ENCODE data around the gene HYDIN.
"Not testable (repeated sequence)": the region's sequence is repeated elsewhere in the genome, so short reads cannot be mapped to it uniquely, and the experiment has no call there.

Gene HYDIN

GRCh38 chr16:70954922-70955321, 275.6 kb downstream of the HYDIN start:
- not testable (repeated sequence) for H3K9ac ChIP-seq (ENCODE audit: low read depth, low read length); H3K9me3 ChIP-seq (ENCODE audit: control insufficient read depth, insufficient read depth, low read length); H3K4me3 ChIP-seq (ENCODE audit: low read depth, low read length); H3K36me3 ChIP-seq (ENCODE audit: control insufficient read depth, insufficient read depth, low read length); H3K4me1 ChIP-seq (ENCODE audit: control insufficient read depth, insufficient read depth, low read length); H3K27me3 ChIP-seq (ENCODE audit: control insufficient read depth, insufficient read depth, low read length)

DNA sequence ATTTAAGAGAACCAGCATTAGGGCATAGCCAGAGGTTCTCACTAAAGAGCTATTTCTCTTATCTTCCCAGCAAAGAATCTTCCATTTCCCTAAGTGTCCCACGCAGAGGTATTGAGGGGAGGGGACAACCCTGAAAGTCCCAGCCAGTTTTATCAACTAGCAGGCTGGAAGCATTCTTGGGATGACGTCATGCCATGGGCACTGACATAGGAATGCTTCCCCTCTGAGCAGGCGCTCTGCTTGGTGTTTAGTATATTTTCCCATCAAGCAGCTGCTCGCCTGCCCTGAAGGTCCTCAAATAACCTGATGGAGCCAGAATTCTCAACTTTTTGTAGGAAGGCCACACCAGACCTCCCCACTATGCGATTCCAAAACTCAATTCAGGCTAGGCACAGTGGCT, 276.7 kb downstream of the HYDIN start:
- not testable (repeated sequence) for H3K9ac ChIP-seq (ENCODE audit: low read depth, low read length); H3K27me3 ChIP-seq (ENCODE audit: control insufficient read depth, insufficient read depth, low read length); H3K4me3 ChIP-seq (ENCODE audit: low read depth, low read length)

GRCh38 chr16:70943551-70943950, 287.0 kb downstream of the HYDIN start:
- H3K9ac ChIP-seq (ENCODE audit: low read depth, low read length); H3K4me1 ChIP-seq (ENCODE audit: control insufficient read depth, insufficient read depth, low read length); H3K27me3 ChIP-seq (ENCODE audit: control insufficient read depth, insufficient read depth, low read length); H3K9me3 ChIP-seq (ENCODE audit: control insufficient read depth, insufficient read depth, low read length); H3K36me3 ChIP-seq (ENCODE audit: control insufficient read depth, insufficient read depth, low read length); H3K4me3 ChIP-seq (ENCODE audit: low read depth, low read length): not testable (repeated sequence)

More for the DNA sequence above, 276.7 kb downstream of the HYDIN start:
- not testable (repeated sequence) for H3K4me1 ChIP-seq (ENCODE audit: control insufficient read depth, insufficient read depth, low read length); H3K36me3 ChIP-seq (ENCODE audit: control insufficient read depth, insufficient read depth, low read length); H3K9me3 ChIP-seq (ENCODE audit: control insufficient read depth, insufficient read depth, low read length)

- H3K27me3 ChIP-seq (ENCODE audit: control insufficient read depth, insufficient read depth, low read length); H3K9ac ChIP-seq (ENCODE audit: low read depth, low read length); H3K4me1 ChIP-seq (ENCODE audit: control insufficient read depth, insufficient read depth, low read length); H3K9me3 ChIP-seq (ENCODE audit: control insufficient read depth, insufficient read depth, low read length); H3K36me3 ChIP-seq (ENCODE audit: control insufficient read depth, insufficient read depth, low read length); H3K4me3 ChIP-seq (ENCODE audit: low read depth, low read length): not testable (repeated sequence)
Measured at GRCh38 chr16:70939690-70940359, 290.7 kb downstream of the HYDIN start.

DNA sequence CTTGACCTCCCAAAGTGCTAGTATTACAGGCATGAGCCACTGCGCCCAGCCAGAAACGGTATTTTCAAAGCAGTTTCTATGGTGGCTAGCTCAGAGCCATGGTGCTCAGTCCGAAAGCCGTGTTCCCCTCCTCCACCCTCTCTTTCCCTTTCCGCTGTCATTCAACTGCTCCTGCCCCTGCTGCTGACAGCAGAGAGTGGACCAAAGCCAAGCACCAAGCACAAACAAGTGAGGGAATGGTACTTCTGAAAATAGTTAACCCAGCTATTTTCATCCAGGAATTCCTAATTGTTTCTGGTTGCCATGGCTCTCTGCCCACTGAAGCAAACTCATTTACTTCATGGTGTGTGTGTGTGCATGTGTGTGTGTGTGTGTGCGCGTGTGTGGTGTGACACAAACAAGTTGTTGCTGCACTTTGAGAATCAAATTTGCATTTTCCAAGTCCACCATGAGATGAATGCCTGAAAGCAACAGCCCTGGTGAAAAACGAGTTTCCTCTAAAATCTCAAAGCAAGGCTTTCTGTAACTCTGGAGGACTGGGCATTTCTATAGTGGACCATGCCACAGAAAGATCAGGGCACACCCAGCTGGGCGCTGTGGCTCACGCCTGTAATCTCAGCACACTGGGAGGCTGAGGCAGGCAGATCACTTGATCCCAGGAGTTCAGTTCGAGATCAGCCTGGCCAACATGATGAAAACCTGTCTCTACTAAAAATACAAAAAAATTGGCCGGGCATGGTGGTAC, 293.6 kb downstream of the HYDIN start:
- not testable (repeated sequence) for H3K9ac ChIP-seq (ENCODE audit: low read depth, low read length); H3K4me1 ChIP-seq (ENCODE audit: control insufficient read depth, insufficient read depth, low read length); H3K4me3 ChIP-seq (ENCODE audit: low read depth, low read length); H3K9me3 ChIP-seq (ENCODE audit: control insufficient read depth, insufficient read depth, low read length); H3K36me3 ChIP-seq (ENCODE audit: control insufficient read depth, insufficient read depth, low read length); H3K27me3 ChIP-seq (ENCODE audit: control insufficient read depth, insufficient read depth, low read length)

GRCh38 chr16:70935325-70935724, 295.2 kb downstream of the HYDIN start:
- H3K4me3 ChIP-seq (ENCODE audit: low read depth, low read length); H3K27me3 ChIP-seq (ENCODE audit: control insufficient read depth, insufficient read depth, low read length); H3K9ac ChIP-seq (ENCODE audit: low read depth, low read length); H3K9me3 ChIP-seq (ENCODE audit: control insufficient read depth, insufficient read depth, low read length); H3K4me1 ChIP-seq (ENCODE audit: control insufficient read depth, insufficient read depth, low read length); H3K36me3 ChIP-seq (ENCODE audit: control insufficient read depth, insufficient read depth, low read length): not testable (repeated sequence)

DNA sequence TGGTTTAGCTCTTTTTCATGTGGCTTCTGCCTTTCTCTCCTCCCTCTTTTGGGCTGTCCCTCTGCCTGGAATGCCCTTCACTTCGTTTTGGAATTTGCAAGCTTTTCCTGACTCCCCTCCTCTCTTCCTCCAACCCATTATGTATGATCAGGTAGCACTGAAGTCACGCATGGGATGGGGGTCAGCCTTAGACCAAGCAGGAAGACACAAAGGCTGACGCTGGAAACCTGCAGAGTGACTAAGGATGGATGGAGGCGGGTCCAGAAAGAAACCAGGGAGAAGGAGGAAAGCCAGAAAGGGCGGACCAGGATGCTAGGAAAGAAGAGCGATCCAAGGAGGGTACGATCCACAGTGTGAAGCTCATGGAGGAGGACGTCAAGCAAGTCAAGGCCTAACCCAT, 296.8 kb downstream of the HYDIN start:
- H3K9me3 ChIP-seq (ENCODE audit: control insufficient read depth, insufficient read depth, low read length); H3K9ac ChIP-seq (ENCODE audit: low read depth, low read length); H3K27me3 ChIP-seq (ENCODE audit: control insufficient read depth, insufficient read depth, low read length); H3K4me1 ChIP-seq (ENCODE audit: control insufficient read depth, insufficient read depth, low read length); H3K4me3 ChIP-seq (ENCODE audit: low read depth, low read length); H3K36me3 ChIP-seq (ENCODE audit: control insufficient read depth, insufficient read depth, low read length): not testable (repeated sequence)

DNA sequence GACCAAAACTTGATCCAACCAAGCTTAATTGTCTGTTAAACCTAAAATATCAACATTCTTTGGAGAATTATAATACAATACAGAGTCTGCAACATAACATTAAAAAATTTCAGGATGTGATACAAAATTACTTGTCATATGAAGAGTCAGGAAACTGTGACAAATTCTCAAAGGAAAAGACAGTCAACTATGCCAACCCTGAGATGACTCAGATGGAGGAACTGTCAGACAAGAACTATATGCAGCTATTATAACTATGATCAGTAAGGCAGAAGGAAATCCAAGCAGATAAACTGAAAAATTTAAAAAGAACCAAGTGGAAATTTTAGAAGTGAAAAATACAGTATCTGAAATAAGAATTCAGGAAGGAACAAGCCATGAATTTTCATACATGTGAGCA, 299.8 kb downstream of the HYDIN start:
- not testable (repeated sequence) for H3K36me3 ChIP-seq (ENCODE audit: control insufficient read depth, insufficient read depth, low read length); H3K9ac ChIP-seq (ENCODE audit: low read depth, low read length); H3K4me3 ChIP-seq (ENCODE audit: low read depth, low read length); H3K9me3 ChIP-seq (ENCODE audit: control insufficient read depth, insufficient read depth, low read length); H3K27me3 ChIP-seq (ENCODE audit: control insufficient read depth, insufficient read depth, low read length); H3K4me1 ChIP-seq (ENCODE audit: control insufficient read depth, insufficient read depth, low read length)

DNA sequence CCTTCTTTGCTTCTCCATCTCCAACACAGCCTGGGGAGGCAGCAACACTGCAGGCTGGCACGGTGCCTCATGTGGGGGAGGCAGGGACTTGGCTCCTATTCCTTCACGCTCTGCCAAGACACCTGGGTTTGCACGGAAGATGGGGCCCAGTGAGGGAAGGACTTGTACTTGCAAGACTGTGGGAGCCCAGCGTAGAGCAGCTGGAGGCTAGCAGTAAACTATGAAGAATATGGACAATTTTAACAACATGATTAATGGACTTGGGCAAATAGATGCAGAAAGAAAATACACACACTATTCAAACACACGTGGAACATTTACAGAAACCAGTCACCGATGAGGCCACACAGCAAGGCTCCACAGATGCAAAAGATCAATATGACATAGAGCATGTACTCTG, 308.4 kb downstream of the HYDIN start:
- not testable (repeated sequence) for H3K27me3 ChIP-seq (ENCODE audit: control insufficient read depth, insufficient read depth, low read length); H3K9me3 ChIP-seq (ENCODE audit: control insufficient read depth, insufficient read depth, low read length); H3K36me3 ChIP-seq (ENCODE audit: control insufficient read depth, insufficient read depth, low read length); H3K9ac ChIP-seq (ENCODE audit: low read depth, low read length); H3K4me3 ChIP-seq (ENCODE audit: low read depth, low read length); H3K4me1 ChIP-seq (ENCODE audit: control insufficient read depth, insufficient read depth, low read length)

- not testable (repeated sequence) for H3K4me3 ChIP-seq (ENCODE audit: low read depth, low read length); H3K36me3 ChIP-seq (ENCODE audit: control insufficient read depth, insufficient read depth, low read length); H3K27me3 ChIP-seq (ENCODE audit: control insufficient read depth, insufficient read depth, low read length); H3K9ac ChIP-seq (ENCODE audit: low read depth, low read length); H3K9me3 ChIP-seq (ENCODE audit: control insufficient read depth, insufficient read depth, low read length); H3K4me1 ChIP-seq (ENCODE audit: control insufficient read depth, insufficient read depth, low read length)
Measured at GRCh38 chr16:70920661-70921060, 309.9 kb downstream of the HYDIN start.

GRCh38 chr16:70888208-70888607, 342.3 kb downstream of the HYDIN start:
- H3K36me3 ChIP-seq (ENCODE audit: control insufficient read depth, insufficient read depth, low read length); H3K9ac ChIP-seq (ENCODE audit: low read depth, low read length); H3K27me3 ChIP-seq (ENCODE audit: control insufficient read depth, insufficient read depth, low read length); H3K9me3 ChIP-seq (ENCODE audit: control insufficient read depth, insufficient read depth, low read length); H3K4me3 ChIP-seq (ENCODE audit: low read depth, low read length); H3K4me1 ChIP-seq (ENCODE audit: control insufficient read depth, insufficient read depth, low read length): not testable (repeated sequence)

DNA sequence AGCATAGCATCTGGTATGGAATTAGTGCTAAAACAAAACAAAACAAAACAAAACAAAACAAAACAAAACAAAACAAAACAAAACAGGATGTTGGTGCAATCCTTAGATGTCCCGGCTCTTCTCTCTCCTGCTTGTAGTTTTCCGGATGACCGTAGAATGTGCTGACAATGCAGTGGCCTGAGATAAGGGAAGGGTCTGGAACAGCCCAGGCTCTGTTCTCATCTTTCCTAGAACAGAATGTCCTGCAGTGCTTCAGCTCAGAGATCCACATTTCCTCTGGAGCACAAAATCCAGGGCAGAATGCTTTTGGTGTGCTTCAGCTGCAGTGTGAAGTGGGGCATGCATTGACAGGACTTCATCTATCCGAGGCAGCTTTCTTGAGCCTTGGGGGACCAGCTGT, 345.9 kb downstream of the HYDIN start:
- H3K27me3 ChIP-seq (ENCODE audit: control insufficient read depth, insufficient read depth, low read length); H3K4me1 ChIP-seq (ENCODE audit: control insufficient read depth, insufficient read depth, low read length): not testable (repeated sequence)

More for the DNA sequence above, 345.9 kb downstream of the HYDIN start:
- H3K36me3 ChIP-seq (ENCODE audit: control insufficient read depth, insufficient read depth, low read length); H3K9me3 ChIP-seq (ENCODE audit: control insufficient read depth, insufficient read depth, low read length); H3K9ac ChIP-seq (ENCODE audit: low read depth, low read length); H3K4me3 ChIP-seq (ENCODE audit: low read depth, low read length): not testable (repeated sequence)

All from iPS-15b (cell line).